Measurements from ENCODE around the gene PRXL2A.
"Not testable (repeated sequence)": the region's sequence is repeated elsewhere in the genome, so short reads cannot be mapped to it uniquely, and the experiment has no call there.

PRXL2A gene

GRCh38 chr10:80416479-80417098, 8.2 kb downstream of the PRXL2A start:
- no peak for DNase-seq (ENCODE audit: extremely low read depth, low read depth)
- TF ChIP-seq CTCF (IDR thresholded peaks at IDR 0.05; ENCODE audit: low read depth, low read length) = no peak

GRCh38 chr10:80417256-80417655, 8.9 kb downstream of the PRXL2A start:
- DNase-seq (ENCODE audit: extremely low read depth, low read depth) = not testable (repeated sequence)

GRCh38 chr10:80421050-80421706, 12.8 kb downstream of the PRXL2A start:
- DNase-seq (ENCODE audit: extremely low read depth, low read depth) = no peak
- TF ChIP-seq CTCF (IDR thresholded peaks at IDR 0.05; ENCODE audit: low read depth, low read length) = no peak

GRCh38 chr10:80421707-80422536, 13.6 kb downstream of the PRXL2A start:
- TF ChIP-seq CTCF (IDR thresholded peaks at IDR 0.05; ENCODE audit: low read depth, low read length) = no peak
- no peak for DNase-seq (ENCODE audit: extremely low read depth, low read depth)

GRCh38 chr10:80425901-80426300, 17.6 kb downstream of the PRXL2A start:
- DNase-seq (ENCODE audit: extremely low read depth, low read depth) = no peak
- TF ChIP-seq CTCF (IDR thresholded peaks at IDR 0.05; ENCODE audit: low read depth, low read length) = no peak

DNA sequence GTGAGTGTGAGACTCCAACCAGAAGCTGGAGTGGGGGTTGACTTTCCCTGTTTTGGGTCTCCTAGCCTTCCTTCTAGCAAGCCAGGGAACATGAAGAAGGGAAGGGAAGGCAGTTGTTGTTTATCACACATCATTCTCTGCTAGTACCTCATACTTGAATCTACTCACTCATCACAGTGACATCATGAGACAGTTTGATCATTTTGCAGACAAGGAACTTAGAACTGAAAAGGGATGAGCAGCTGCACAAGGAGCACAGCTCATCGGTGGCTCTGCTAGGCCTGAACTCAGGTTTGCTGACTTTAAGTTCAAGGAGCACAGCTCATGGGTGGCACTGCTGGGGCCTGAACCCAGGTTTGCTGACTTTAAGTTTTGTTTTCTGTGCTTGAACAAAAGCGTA, 19.2 kb downstream of the PRXL2A start:
- no peak for DNase-seq (ENCODE audit: extremely low read depth, low read depth)
- no peak for TF ChIP-seq CTCF (IDR thresholded peaks at IDR 0.05; ENCODE audit: low read depth, low read length)

DNA sequence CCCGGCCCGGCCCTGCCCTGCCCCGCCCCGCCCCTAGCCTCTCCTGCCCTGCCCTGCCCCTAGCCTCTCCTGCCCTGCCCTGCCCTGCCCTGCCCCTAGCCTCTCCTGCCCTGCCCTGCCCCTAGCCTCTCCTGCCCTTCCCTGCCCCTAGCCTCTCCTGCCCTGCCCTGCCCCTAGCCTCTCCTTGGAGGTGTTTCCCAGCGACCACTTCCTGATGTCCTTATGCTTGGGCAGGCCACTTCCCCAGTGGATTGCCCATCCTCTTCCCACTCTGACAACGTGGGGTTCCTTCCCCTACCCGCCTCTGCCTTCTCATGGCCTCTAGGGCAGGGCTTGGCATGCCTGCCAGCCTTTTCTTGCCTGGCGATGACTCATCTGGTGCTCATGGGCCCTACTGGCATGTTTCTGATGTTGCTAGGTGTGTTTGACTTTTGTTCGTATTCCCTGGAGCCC, 21.2 kb downstream of the PRXL2A start:
- no peak for DNase-seq (ENCODE audit: extremely low read depth, low read depth)

More for the DNA sequence above, 21.2 kb downstream of the PRXL2A start:
- no peak for TF ChIP-seq CTCF (IDR thresholded peaks at IDR 0.05; ENCODE audit: low read depth, low read length)
